ENCODE data around the gene FIP1L1.

The FIP1L1 gene

DNA sequence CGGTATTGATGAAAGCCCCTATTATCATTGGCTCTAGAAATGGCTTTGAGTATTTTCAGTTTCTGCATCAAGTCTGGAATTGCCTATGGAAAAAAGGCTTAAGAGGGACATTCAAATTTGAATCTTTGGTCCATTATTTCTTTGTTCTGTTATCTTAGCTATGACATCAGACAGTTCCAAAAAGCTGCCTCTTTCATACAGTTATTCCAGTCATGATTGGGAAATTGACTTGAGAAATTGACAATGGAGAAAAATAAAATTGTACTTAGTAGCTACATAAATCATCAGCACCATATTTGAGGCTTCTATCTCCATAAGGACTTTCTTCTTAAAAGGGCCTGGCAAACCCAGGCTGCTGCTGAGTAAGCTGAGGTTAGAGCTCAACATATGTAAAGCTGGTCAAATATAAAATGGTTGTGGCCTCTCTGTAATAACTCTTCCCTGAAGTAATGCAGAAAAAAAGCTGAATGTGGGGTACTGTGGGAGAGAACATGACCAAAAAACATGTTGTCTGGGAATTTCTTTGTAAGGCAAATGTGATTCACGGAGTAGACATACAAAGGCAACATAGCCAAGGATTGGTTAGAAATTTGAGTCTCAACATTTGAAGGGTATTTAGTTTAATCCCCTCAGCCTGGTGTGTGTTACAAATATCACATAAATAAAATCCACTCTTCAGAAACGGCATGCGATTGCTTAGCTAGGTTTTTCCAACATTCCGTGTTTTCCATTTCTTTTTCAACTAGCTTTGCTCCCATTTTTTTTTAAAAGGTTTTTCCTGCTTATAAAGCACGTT, 112.9 kb downstream of the FIP1L1 start:
- DNase-seq, result no peak
- intact Hi-C loops (cut with DNase I), result no loop called here

DNA sequence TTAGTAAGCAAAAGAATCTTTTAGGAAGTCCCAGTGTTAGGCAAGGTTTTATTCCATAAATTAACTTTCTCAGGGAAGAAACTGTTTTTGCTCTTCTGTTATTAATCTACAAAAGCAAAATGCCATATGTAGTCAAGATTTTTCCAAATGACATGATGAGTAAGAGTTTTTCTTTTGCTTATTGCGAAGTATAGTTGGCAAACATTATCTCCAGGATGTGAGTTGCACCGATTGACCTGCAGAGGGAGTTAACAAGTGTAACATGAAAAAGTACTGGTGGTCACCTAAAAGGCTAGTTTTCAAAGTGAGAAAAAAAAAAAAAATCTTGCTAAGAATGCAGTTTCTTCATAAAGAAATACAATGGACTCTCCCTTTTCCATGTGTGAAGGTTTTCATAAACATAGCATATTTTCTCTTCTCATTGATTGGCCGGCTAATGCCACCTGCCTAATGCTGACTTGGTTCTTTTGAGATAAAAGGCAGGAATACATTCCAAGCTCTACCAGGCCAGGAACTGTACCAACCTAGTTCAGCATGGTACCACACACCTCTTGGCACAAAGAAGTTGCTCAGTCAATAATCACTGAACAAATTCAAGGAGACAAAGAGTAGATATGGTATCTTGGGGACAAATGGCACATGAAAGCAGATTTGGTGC, 113.7 kb downstream of the FIP1L1 start:
- intact Hi-C loops (cut with DNase I), result no loop called here
- DNase-seq, result peak in 2 of 42 donors; percentile 15 to 43

DNA sequence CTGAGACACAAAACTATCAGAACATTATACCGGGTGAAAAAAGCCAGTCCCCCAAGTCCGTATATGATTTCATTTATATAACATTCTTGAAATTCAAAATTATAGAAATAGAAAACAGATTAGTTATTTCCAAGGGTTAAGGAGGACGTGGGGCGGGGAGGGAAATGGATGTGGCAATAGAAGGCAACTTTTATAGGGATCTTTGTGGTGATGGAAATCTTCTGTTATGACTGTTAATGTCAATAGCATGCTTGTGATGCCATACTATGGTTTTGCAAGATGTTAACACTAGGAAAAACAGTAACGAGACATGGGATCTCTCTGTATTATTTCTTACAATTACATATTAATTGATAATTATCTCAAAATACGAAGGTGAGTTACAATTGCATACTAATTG, 117.4 kb downstream of the FIP1L1 start:
- no peak for DNase-seq
- intact Hi-C loops (cut with DNase I), result no loop called here

DNA sequence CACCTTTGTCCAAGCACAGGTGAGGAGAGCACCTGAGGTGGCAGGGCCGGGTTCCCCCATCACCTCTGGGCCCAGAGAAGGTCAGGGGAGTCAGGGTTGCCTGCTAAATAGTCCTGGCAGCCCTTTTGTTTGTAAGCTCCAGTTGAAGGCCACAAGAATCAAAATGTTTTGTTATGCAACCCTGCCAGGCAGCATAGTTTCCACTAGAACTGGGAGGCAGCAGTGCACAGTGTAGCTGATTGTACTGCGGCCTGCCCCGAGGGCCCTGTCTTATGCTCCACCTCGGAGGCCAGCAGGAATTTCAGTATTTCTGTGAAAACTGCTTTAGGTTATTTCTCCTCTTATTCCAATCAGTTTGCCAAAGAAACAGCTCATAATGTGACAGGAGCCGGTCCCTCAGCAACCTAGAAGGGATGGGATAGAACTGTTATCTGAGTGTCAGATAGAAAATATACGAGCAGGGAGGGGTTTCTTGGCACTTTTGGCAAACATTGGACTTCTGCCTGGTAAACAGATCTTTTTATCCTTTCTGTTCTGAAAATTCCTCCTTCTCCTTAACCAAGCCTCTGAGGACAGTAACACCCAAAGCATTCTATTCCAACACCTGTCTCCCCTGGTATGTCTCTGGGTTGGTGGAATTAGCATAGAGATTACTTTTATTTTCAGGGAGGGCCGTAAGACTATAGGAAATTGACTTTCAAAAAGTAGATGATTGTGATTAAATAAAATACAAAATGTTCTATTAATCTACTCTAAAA, 120.2 kb downstream of the FIP1L1 start:
- DNase-seq, result no peak
- intact Hi-C loops (cut with DNase I), result no loop called here

DNA sequence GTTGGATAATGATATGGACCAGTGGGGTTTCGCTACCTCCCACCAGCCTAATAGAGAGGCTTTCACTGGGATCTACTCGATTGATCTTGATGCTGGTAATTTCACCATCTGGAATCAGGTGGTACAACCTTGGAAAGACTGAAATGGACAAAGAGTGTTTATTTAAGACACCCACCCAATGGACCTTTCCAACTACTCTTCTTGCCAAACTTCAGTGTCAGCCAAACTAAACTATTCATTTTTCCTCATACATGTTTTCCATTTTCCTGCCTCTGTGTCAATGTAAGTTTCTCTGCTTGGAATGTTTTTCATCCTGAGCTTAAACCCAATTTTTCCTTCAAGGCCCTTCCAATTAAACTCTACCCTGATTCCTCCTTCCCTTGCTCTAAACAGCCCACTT, 121.3 kb downstream of the FIP1L1 start:
- DNase-seq, result no peak
- intact Hi-C loops (cut with DNase I), result no loop called here

DNA sequence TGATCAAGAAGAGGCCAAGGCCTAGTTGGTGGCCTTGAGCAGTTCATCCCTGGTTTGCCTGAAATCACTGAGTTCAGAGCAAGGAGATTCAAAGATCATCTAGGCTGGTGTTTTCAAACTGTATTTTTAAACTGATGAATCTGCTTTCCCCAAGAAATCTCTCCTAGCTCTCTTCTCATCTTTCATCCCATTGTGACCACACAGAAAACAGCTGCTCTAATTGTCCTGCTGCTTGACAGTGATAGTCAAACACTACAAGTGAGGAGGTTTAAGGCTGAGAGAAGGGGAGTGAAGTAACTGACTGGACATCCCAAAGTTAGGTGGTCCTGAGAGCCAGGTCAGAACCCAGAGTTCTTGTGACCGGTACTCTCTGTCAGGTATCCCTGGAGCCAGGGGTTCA, 122.3 kb downstream of the FIP1L1 start:
- intact Hi-C loops (cut with DNase I), result no loop called here

DNA sequence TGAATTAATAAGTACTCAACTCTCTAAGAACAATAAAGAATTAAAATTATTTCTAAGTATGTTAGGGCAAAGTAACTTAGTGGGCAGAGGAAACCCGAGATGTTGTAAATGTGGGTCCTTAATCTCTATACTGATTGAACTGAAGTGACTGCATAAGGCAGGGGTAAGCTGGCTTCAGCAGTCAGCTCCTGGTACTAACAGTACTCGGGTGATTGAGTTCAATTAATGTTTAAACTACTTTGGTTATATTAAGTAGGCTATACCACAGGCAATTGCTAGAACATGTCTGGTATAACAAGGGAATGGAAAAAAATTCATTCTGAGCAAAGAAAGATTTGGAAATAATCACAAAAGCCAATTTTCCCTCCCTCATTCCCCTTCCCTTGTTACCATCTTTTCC, 123.1 kb downstream of the FIP1L1 start:
- no peak for DNase-seq
- intact Hi-C loops (cut with DNase I), result no loop called here

More for the DNA sequence above, 122.3 kb downstream of the FIP1L1 start:
- DNase-seq, result no peak

DNA sequence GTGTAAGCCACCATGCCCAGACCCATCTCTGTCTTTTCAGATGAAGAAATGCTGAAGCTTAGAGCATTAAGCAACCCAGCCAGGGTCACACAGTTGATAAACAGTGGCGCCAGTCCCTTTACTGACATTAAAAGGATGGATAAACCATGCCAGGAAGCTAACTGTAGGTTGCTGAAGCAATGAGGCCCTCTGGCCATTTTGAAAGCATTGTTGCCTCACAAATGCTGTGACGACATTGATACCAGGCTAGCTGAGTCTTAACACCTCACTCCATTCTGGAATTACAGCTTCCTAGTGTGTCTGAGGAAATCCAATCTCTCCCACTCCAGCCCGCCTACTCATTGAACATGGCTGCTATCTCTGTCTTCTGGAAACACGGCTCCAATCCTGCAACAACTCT, 124.1 kb downstream of the FIP1L1 start:
- intact Hi-C loops (cut with DNase I), result no loop called here
- no peak for DNase-seq

DNA sequence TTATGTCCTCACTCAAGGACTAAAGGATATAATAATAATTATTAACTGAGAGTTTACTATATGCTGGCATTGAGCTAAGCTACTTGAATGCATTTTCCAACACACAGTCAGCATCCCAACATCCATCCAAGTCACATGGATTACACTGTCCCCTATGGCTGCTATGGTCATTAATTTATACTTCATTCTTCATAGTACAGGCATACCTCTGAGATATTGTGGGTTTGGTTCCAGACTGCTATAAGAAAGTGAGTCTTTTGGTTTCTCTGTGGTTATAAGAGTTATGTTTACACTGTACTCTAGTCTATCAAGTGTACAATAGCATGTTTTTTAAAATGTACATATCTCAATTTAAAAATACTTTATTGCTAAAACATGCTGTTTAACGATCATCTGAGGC, 124.7 kb downstream of the FIP1L1 start:
- DNase-seq, result no peak
- intact Hi-C loops (cut with DNase I), result no loop called here

DNA sequence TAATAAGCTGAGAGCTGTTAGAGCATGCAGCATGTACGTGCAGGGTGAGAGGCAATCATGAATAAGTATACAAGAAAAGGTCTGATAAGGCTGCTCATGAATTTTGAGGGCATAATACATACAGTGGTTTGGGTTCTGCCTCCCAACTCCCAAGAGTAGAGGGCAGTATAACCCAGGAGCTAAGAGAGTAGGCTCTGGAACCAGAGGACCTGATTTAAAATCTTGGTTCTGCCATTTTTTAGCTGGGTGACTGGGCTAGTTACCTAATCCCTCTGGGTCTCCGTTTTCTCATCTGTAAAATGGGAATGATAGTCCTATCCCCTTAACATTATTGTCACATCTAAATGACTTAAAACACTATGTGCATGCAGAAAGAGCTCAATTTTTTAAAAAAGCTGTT, 128.5 kb downstream of the FIP1L1 start:
- DNase-seq, result no peak
- intact Hi-C loops (cut with DNase I), result no loop called here

DNA sequence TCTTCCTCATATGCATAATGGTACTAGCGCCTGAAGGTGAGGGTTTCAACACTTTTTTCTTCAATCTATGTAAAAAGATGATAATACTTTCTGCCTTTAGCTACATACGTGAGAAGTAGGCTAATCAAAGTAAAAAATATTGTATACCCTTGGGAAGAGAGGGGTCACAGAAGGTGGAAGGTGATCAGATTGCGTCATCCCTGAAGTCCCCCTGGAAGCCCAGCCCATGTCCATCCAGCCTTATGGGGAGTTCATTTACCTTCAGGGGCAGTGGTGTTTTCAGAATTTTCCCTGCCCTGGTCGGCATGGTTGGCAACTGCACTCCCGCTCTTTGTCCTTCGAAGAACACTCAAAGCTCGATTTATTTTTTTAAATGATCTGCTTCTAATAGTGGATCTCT, 129.6 kb downstream of the FIP1L1 start:
- DNase-seq, result no peak
- intact Hi-C loops (cut with DNase I), result no loop called here

DNA sequence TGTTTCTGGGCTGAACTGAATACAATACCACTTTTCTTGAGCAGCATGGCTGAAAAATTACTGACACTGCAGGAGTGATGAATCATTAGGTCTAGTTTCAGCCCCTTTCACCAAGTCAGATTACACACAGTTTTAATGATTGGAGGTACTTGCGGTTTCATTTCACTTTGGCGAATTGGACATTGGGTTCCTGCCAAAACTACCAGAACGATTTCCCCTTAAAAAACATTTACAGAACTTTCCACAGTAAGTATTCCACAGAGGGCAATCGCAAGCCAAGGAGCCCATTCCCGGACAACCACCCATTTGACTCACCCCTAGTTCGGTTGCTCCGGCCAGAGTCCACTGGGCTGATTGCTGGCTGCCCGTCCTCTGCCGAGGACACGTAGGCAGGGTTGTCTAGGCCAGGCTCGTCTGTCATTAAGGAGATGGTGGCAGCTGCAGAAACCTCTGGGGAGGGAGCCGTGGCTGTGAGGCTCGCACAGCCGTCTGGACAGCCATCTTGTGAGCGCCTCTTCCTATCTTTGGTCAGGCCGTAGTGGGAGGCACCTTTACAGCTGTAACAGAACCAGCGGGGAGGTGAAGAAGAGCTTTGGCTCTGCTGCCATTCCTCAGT, 130.3 kb downstream of the FIP1L1 start:
- no peak for DNase-seq
- intact Hi-C loops (cut with DNase I), result no loop called here

DNA sequence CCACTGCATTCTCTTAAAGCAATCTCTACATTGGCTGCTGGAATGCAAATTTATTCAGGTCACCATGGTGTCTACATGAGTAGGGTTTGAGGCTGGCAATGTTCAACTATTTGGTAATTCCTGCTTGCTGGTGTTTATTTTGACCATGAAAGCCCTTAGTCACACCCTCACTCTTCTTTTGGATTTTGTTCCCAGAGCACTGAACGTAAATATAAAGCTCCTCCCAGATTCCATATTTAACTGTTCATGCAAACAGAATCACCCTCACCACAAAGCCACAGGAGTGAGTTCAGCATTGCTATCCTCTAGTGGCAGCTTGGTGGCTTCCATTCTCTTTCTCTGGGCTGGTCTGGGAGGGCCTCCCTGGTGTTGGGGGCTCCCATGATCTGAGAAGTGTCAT, 131.0 kb downstream of the FIP1L1 start:
- DNase-seq, result no peak
- intact Hi-C loops (cut with DNase I), result no loop called here

DNA sequence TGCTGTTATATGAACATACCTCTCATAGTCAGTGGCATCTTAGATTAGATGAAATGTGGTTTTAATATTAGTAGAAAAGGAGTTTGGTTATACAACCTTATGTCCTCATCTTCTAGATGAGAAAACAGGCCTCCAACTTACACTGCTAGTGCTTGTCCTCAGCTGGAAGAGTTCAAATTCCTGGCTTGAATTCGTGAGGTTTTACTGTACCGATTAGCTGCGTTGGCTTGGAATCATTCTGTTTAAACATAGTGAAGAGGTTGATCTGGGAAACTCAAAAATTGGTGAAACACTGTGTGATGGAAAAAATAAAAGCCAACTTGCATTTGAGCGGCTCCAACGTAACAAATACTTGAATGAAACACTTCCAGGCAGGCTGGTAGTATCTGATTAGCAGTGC, 132.9 kb downstream of the FIP1L1 start:
- DNase-seq, result no peak
- intact Hi-C loops (cut with DNase I), result no loop called here

Measured in head of caudate nucleus (tissue), 42 donors.